NCI-H2171 (cell line): ENCODE measurements around the gene CASZ1.

Experiments
- DNase-seq: peaks from one replicate; lab custom pipeline; 2025; lab: John Stamatoyannopoulos, UW

CASZ1 gene

GRCh38 chr1:10824821-10825540 is 28.5 kb upstream of the CASZ1 start:
- peak; percentile 28 for DNase-seq

- peak; percentile 76 for DNase-seq
These were observed 26.6 kb upstream of the CASZ1 start for GRCh38 chr1:10823000-10823401.

GRCh38 chr1:10821388-10821787 is 24.9 kb upstream of the CASZ1 start:
- no peak for DNase-seq

GRCh38 chr1:10820422-10820821 is 24.0 kb upstream of the CASZ1 start:
- DNase-seq, result no peak

- DNase-seq, result peak; percentile 28
These were observed 22.9 kb upstream of the CASZ1 start for GRCh38 chr1:10819198-10819901.

- no peak for DNase-seq
These were observed 22.1 kb upstream of the CASZ1 start for GRCh38 chr1:10818262-10819197.

GRCh38 chr1:10816743-10817369 is 20.4 kb upstream of the CASZ1 start:
- no peak for DNase-seq

- DNase-seq, result no peak
These were observed 19.8 kb upstream of the CASZ1 start for GRCh38 chr1:10816233-10816632.

GRCh38 chr1:10815858-10816195 is 19.4 kb upstream of the CASZ1 start:
- DNase-seq, result no peak

GRCh38 chr1:10814976-10815857 is 18.8 kb upstream of the CASZ1 start:
- DNase-seq, result no peak

GRCh38 chr1:10814312-10814711 is 17.9 kb upstream of the CASZ1 start:
- DNase-seq, result no peak

GRCh38 chr1:10813799-10814198 is 17.4 kb upstream of the CASZ1 start:
- DNase-seq, result no peak

- no peak for DNase-seq
These were observed 16.0 kb upstream of the CASZ1 start for GRCh38 chr1:10812387-10812915.

GRCh38 chr1:10808441-10808840 is 12.0 kb upstream of the CASZ1 start:
- DNase-seq, result no peak

GRCh38 chr1:10806966-10807365 is 10.5 kb upstream of the CASZ1 start:
- DNase-seq, result no peak

GRCh38 chr1:10803971-10804820 is 7.8 kb upstream of the CASZ1 start:
- DNase-seq, result peak; percentile 73

- no peak for DNase-seq
These were observed 6.7 kb upstream of the CASZ1 start for GRCh38 chr1:10802944-10803715.

- DNase-seq, result no peak
These were observed 4.3 kb upstream of the CASZ1 start for GRCh38 chr1:10800778-10801177.

GRCh38 chr1:10799726-10800125 is 3.3 kb upstream of the CASZ1 start:
- DNase-seq, result no peak
